ENCODE measurements around the gene HDDC3.

- TF ChIP-seq CTCF (IDR thresholded peaks at IDR 0.05 in 4 of 5, conservative IDR thresholded peaks at IDR 0.05 in 1 of 5) (no peak), POLR2A (IDR thresholded peaks at IDR 0.05) (no peak)
These were observed 26.0 kb downstream of the HDDC3 start for GRCh38 chr15:90906181-90906849.

All from gastrocnemius medialis (tissue), 4 donors.